HFFc6 (cell line): ENCODE data around the gene ITSN2. TPM values are rescaled to one million over a fixed set of nuclear protein-coding genes. Genes with fewer than 3 reads are reported as not detected.
"Not testable (repeated sequence)": the region's sequence is repeated elsewhere in the genome, so short reads cannot be mapped to it uniquely, and the experiment has no call there.

Source experiments
- DNase-seq: peaks from one replicate; pipeline ENCODE4 v3.0.0-alpha.2; 2018
- H3K27ac Mint-ChIP-seq: 2 replicates; pipeline ENCODE4 v1.8.0; 2020; ENCODE audit warnings: mild to moderate bottlenecking, mixed read lengths
- H3K27me3 Mint-ChIP-seq: 2 replicates; pipeline ENCODE4 v1.8.0; 2021; ENCODE audit warnings: mild to moderate bottlenecking, moderate library complexity, mixed read lengths; ENCODE audit not compliant: insufficient read depth
- H3K36me3 Mint-ChIP-seq: 2 replicates; pipeline ENCODE4 v1.8.0; 2021; ENCODE audit warnings: low read depth, mixed read lengths
- H3K4me1 Mint-ChIP-seq: 2 replicates; pipeline ENCODE4 v1.8.0; 2020; ENCODE audit warnings: low read depth, mixed read lengths
- H3K4me3 Mint-ChIP-seq: 2 replicates; pipeline ENCODE4 v1.8.0; 2020; ENCODE audit warnings: mild to moderate bottlenecking, moderate library complexity, mixed read lengths
- H3K9me3 Mint-ChIP-seq: 2 replicates; pipeline ENCODE4 v1.8.0; 2020; ENCODE audit warnings: mild to moderate bottlenecking, mixed read lengths
- long read RNA-seq: library from polyadenylated mRNA; unstranded; transcript quantifications from one replicate; pipeline ENCODE4 v2.0.0, GENCODE V29; 2019
- total RNA-seq, 6 experiments: library from RNA; stranded (reverse); fragmentation: NEBNext Ultra II Directional; extraction: Animal tissue kit (Norgen Biotek cat#: 25700); gene quantifications; 2 replicates in 1 of 6; 3 replicates in 5 of 6; pipeline ENCODE4 v1.2.3, GENCODE V29; 2021
- TF ChIP-seq, protein P1 (sequence below): fragments of 200-600 bp; sonication (generic); IDR thresholded peaks from 2 replicates; pipeline ENCODE4 v1.5.0; 2021; ENCODE audit warnings: antibody characterized with exemption, mild to moderate bottlenecking

Gene ITSN2
- total RNA-seq = 10 to 100 TPM; 26.2 to 32.3 (median 29.5) TPM
- long read RNA-seq, partial matches to known transcripts = 32 of 38 reads
- long read RNA-seq, other reads (novel, unspliced or antisense) = 6 of 38 reads

DNA sequence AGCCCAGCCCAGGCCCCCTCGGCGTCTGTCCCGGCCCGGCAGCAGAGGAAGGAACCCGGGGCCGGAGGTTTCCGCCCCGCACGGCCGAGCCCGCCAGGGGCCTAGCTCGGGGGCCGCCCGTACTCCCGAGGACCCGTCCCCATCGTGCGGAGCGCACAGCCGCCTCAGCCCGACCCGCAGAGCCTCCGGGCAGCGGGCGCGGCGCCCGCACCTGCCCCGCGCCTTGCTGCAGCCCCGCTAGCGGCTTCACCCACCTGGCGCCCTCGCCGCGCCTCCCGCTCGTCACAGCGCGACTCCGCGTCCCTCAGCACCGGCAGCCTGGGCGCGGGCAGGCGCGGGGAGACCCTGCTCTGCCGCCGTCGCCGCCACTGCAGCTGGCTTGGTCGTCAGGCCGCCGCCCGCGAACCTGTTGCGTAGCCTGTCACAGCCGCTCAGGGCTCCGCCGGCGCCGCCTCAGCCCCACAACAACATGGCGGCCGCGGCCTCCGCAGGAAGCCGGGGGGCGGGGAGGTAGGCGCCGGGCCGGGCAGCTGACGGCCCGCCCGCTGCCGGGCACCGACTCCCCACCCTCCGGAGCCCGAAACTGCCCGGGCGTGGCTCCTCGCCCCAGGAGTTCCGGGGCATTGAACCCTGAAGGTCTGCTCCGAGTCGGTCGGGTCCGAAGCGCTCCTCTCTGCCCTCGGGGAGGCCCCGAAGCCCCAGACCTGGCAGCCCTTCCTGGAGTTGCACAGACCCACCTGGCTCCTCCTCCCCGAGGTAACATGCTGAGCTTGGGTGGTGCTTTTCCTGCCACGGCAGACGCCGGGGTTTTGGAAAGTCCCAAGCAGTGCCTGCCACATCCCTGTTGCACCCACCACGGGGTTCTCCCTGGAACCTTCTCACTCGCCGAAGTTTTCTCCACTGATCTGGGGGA, at the start of gene ITSN2:
Gene ITSN2, minus strand, starts transcription at position 487 of the 913 bp plus-strand sequence. CDS start 32,454 bp downstream, outside the sequence.
- H3K4me1 Mint-ChIP-seq = peaks cover 20% of the 10 kb centered on the region
- no peaks in the 10 kb centered on the region for H3K9me3 Mint-ChIP-seq
- peak within 1 kb of the TSS; percentile 80 for H3K27ac Mint-ChIP-seq
- H3K4me3 Mint-ChIP-seq = peak within 1 kb of the TSS; percentile 91
- peaks cover 3% of the 10 kb centered on the region for H3K27me3 Mint-ChIP-seq
- peaks cover 6% of the 10 kb centered on the region; the same call in 1 of the 2 replicates for H3K36me3 Mint-ChIP-seq
- peak; percentile 37 for DNase-seq
- TF ChIP-seq, protein P1, sequence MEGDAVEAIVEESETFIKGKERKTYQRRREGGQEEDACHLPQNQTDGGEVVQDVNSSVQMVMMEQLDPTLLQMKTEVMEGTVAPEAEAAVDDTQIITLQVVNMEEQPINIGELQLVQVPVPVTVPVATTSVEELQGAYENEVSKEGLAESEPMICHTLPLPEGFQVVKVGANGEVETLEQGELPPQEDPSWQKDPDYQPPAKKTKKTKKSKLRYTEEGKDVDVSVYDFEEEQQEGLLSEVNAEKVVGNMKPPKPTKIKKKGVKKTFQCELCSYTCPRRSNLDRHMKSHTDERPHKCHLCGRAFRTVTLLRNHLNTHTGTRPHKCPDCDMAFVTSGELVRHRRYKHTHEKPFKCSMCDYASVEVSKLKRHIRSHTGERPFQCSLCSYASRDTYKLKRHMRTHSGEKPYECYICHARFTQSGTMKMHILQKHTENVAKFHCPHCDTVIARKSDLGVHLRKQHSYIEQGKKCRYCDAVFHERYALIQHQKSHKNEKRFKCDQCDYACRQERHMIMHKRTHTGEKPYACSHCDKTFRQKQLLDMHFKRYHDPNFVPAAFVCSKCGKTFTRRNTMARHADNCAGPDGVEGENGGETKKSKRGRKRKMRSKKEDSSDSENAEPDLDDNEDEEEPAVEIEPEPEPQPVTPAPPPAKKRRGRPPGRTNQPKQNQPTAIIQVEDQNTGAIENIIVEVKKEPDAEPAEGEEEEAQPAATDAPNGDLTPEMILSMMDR = no peak

DNA sequence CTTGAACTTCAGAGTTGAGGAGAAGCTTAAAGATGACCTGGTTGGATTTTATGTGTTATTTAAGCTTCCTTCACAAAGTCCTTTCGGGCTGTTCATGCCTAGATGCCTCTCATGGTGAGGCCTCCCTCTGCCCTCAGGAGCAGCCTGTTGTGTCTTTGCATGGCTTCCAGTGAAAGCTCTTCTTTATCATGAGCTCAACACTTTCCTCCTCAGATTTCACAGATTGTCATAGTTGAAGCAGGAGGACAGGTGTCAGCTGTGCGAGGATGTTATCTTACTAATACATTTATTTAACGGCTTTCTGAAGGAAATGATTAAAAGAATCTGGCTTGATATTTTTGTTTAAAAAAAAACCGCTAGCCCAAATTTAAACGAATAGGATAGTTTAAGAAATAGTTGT, 48.8 kb upstream of the ITSN2 start:
- peaks cover 5% of the 10 kb centered on the region for H3K27me3 Mint-ChIP-seq

DNA sequence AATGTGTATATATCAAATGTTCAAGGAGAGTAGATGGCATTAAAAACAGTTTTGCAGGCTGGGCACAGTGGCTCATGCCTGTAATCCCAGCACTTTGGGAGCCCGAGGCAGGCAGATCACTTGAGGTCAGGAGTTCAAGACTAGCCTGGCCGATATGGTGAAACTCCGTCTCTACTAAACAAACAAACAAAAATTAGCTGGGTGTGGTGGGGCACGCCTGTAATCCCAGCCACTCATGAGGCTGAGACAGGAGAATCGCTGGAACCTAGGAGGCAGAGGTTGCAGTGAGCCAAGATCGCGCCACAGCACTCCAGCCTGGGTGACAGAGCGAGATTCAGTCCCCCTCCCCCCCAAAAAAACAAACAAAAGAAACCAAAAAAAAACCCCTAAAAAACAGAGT, 48.4 kb upstream of the ITSN2 start:
- H3K4me3 Mint-ChIP-seq, DNase-seq: not testable (repeated sequence)

More for the DNA sequence above, 48.8 kb upstream of the ITSN2 start:
- H3K4me1 Mint-ChIP-seq = peaks cover 7% of the 10 kb centered on the region
- H3K4me3 Mint-ChIP-seq = no peak overlapping the region
- TF ChIP-seq, protein P1 = no peak
- no peak for DNase-seq
- H3K9me3 Mint-ChIP-seq = no peaks in the 10 kb centered on the region
- H3K36me3 Mint-ChIP-seq = no peaks in the 10 kb centered on the region
- H3K27ac Mint-ChIP-seq = no peak overlapping the region

DNA sequence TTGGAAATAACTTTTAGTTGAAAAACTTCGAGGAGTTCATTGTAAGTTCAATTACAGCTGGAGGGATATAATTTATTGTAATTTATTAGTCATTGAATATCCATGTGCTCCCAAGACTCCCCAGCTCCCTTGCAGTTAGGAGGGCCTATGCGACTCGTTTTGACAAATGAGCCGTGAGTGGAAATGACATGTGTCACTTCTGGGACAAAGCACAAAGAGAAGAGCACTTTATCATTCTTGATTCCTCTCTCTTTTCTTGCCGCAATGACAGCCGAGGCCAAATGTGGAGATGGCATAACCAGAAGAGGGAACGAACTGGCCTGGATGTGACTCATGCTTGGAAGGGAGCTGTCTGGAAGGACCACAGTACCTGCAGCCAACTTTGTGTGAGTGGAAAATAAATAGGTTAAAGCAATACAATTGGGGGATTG, 44.2 kb upstream of the ITSN2 start:
- TF ChIP-seq, protein P1 = no peak
- H3K4me3 Mint-ChIP-seq = peak overlapping the region; percentile 32; the same call in 1 of the 2 replicates
- H3K36me3 Mint-ChIP-seq = no peaks in the 10 kb centered on the region
- no peaks in the 10 kb centered on the region; the same call in 1 of the 2 replicates for H3K9me3 Mint-ChIP-seq
- DNase-seq = peak; percentile 5
- peaks cover 21% of the 10 kb centered on the region for H3K4me1 Mint-ChIP-seq
- no peak overlapping the region for H3K27ac Mint-ChIP-seq
- H3K27me3 Mint-ChIP-seq = peaks cover 17% of the 10 kb centered on the region

More for the DNA sequence above, 48.4 kb upstream of the ITSN2 start:
- H3K4me1 Mint-ChIP-seq = peaks cover 12% of the 10 kb centered on the region
- not testable (repeated sequence) for H3K36me3 Mint-ChIP-seq, H3K27ac Mint-ChIP-seq, H3K27me3 Mint-ChIP-seq, H3K9me3 Mint-ChIP-seq

DNA sequence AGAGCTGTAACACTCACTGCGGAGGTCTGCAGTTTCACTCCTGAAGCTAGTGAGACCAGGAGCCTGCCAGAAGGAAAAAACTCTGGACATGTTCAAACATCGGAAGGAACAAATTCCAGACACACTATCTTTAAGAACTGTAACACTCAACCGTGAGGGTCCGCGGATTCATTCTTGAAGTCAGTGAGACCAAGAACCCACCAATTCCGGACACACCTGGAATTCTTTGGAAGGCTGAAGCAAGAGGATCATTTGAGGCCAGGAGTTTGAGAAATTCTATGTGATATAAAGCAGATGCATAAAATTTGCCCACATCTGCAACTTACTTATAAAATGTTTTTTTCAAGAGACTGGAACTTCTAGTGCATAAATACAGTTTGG, 43.5 kb upstream of the ITSN2 start:
- Mint-ChIP-seq H3K4me1 (peaks cover 22% of the 10 kb centered on the region), H3K36me3 (no peaks in the 10 kb centered on the region), H3K27me3 (peaks cover 17% of the 10 kb centered on the region), H3K9me3 (no peaks in the 10 kb centered on the region; the same call in 1 of the 2 replicates), H3K27ac (no peak overlapping the region), H3K4me3 (no peak overlapping the region)
- DNase-seq = no peak
- TF ChIP-seq, protein P1 = no peak
